Skin epidermis (tissue), 12 donors: ENCODE results near the gene USF2.

Experiments
- H3K27ac ChIP-seq, 21 experiments: fragments of 200-600 bp; sonication (generic) in 11 of 21; one replicate each; pipeline ENCODE4 v1.5.0; 2020; ENCODE audit warnings: mild to moderate bottlenecking in 3 of 21, inconsistent platforms in 2 of 21, moderate library complexity in 2 of 21
- H3K4me3 ChIP-seq, 7 experiments: fragments of 200-600 bp; sonication (generic) in 2 of 7; one replicate each; pipeline ENCODE4 v1.5.0; 2020; ENCODE audit warnings: inconsistent platforms in 2 of 7, mild to moderate bottlenecking in 2 of 7, moderate library complexity in 1 of 7

USF2 gene

GRCh38 chr19:35264268-35265125 is 4.3 kb upstream of the USF2 start:
- Histone ChIP-seq H3K27ac (peak overlapping the region in 6 of 21 experiments; percentile 5 to 55 (median 20)), H3K4me3 (no peak overlapping the region)

- H3K4me3 ChIP-seq: no peak overlapping the region
- H3K27ac ChIP-seq: peak overlapping the region in 12 of 21 experiments; percentile 5 to 90 (median 30)
These were observed 3.4 kb upstream of the USF2 start for GRCh38 chr19:35265126-35265899.

DNA sequence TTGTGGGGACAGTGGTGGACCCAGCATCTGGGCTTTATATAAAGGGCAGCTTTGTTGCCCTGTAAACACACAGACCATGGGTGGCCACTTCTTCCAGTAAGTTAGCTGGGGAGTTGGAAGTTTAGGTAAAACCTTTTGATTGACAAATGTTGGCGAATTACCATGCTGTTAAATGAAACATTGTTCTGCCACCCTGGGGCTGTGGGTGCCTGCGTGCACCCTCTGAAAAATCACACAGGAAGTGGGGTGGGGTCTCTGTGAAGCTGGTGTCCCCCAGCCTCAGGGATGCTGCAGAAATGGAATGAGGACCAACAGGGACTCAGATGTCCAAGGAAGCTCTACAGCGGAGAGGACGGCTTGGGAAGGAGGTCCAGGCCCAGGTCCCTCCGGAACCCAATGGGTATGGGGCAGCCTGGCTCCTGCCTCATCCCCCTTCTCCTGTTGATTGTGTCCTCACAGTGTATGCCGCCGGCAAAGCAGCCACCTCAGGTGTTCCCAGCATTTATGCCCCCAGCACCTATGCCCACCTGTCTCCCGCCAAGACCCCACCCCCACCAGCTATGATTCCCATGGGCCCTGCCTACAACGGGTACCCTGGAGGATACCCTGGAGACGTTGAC is 2.8 kb upstream of the USF2 start:
- no peak overlapping the region for H3K4me3 ChIP-seq
- peak overlapping the region in 10 of 21 experiments; percentile 3 to 96 (median 46) for H3K27ac ChIP-seq

GRCh38 chr19:35266520-35267352 is 2.0 kb upstream of the USF2 start:
- H3K27ac ChIP-seq: peak overlapping the region; percentile 86 to 98 (median 95)
- peak overlapping the region; percentile 51 to 95 (median 72) for H3K4me3 ChIP-seq

DNA sequence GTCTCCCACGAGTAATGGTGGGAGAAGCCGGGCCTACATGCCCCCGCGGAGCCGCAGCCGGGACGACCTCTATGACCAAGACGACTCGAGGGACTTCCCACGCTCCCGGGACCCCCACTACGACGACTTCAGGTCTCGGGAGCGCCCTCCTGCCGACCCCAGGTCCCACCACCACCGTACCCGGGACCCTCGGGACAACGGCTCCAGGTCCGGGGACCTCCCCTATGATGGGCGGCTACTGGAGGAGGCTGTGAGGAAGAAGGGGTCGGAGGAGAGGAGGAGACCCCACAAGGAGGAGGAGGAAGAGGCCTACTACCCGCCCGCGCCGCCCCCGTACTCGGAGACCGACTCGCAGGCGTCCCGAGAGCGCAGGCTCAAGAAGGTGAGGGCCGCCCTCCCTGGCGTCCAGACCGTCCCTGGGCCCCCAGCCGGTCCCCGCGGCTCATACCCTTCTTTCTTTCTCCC is 1.4 kb upstream of the USF2 start:
- Histone ChIP-seq H3K4me3 (peak overlapping the region; percentile 51 to 95 (median 72)), H3K27ac (peak overlapping the region; percentile 86 to 98 (median 95))

GRCh38 chr19:35267818-35268535 is 785 bp upstream of the USF2 start:
- H3K27ac ChIP-seq: peak overlapping the region; percentile 86 to 98 (median 95)
- H3K4me3 ChIP-seq: peak overlapping the region; percentile 51 to 95 (median 72)

- peak overlapping the region; percentile 75 to 98 (median 92) for H3K27ac ChIP-seq
- peak overlapping the region; percentile 43 to 81 (median 67) for H3K4me3 ChIP-seq
These were observed 816 bp downstream of the USF2 start for GRCh38 chr19:35269438-35270117.

GRCh38 chr19:35270381-35270811 is 1.6 kb downstream of the USF2 start:
- H3K4me3 ChIP-seq: peak overlapping the region in 1 of 7 experiments; percentile 43

DNA sequence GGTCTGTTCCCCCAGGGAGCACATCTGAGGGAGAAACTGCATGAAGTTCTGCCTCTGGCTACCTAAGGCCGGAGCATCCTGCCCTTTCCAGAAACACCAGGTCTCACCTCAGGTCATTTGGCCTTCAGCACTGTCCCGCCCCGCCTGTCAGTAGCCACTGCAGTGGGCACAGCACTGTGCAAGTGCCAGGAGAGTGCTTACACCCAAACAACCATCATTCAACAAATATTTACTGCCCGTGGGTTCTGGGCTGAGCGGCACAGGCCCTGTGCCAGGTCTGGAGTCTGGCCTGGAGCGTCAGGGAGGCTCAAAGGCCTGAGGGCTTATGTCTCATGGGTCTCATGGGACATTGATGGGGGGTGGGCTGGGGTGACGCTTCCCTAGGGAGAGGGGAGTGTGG is 2.8 kb downstream of the USF2 start:
- Histone ChIP-seq H3K4me3 (no peak overlapping the region), H3K27ac (peak overlapping the region in 2 of 21 experiments; percentile 42 to 45)

More at GRCh38 chr19:35270381-35270811, 1.6 kb downstream of the USF2 start:
- H3K27ac ChIP-seq: peak overlapping the region in 5 of 21 experiments; percentile 91 to 98 (median 92)

DNA sequence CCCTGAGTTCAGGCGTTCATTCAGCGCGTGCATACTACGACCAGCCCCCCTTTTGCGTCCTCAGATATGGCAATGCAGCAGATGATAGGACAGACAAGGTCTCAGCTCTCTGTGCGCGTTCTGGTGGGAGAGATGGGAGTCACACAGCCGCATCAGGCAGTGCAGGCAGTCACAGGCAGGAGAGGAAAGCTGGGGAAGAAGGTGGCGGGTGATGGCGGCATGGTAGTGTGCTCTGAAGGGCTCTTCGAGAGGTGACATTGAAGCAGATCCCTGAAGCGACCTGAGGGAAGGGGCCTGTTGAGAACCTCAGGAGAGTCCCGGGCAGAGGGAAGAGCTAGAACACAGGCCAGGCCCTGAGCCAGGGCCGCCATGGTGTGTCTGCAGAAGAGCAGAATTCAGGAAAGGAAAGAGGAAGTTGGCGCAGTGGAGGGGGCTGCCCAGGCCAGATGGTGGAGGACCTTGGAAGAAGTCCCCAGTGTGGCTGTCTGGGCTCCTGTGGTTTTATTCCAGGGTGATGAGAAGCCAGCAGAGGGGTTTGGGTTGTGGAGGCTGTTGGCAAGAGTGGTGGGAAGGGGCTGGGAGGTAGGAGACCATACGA is 3.5 kb downstream of the USF2 start:
- H3K4me3 ChIP-seq: no peak overlapping the region
- H3K27ac ChIP-seq: peak overlapping the region in 2 of 21 experiments; percentile 23 to 45

- Histone ChIP-seq H3K4me3 (no peak overlapping the region), H3K27ac (peak overlapping the region in 1 of 21 experiments; percentile 29)
These were observed 4.3 kb downstream of the USF2 start for GRCh38 chr19:35272954-35273649.

DNA sequence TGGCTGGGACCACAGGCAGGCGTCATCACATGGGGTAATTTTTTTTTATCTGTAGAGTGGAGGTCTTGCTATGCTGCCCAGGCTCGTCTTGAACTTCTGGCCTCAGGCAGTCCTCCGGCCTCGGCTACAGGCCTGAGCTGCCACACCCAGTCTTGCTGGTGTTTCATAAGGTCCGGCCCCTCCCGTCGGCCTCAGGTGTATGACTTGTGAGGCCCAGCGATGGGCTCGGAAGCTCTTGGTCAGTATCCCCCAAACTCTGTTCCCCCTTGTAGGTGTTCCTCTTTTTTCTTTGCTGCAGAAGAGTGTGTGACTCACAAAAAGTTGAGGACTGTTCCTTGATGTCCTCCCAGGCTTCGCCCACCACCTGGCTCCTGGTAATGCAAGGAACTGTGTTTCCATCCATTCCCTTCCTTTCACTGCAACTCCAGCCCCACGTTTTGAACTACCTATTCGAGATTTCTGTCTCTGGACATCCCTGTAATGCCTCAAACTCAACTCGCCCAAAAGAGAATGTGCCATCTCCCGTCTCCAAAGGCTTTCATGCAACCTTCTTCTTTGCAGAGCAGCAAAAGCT is 5.0 kb downstream of the USF2 start:
- H3K4me3 ChIP-seq: no peak overlapping the region
- peak overlapping the region in 2 of 21 experiments; percentile 6 to 14 for H3K27ac ChIP-seq

- H3K4me3 ChIP-seq: no peak overlapping the region
- H3K27ac ChIP-seq: peak overlapping the region in 1 of 21 experiments; percentile 14
These were observed 5.6 kb downstream of the USF2 start for GRCh38 chr19:35274323-35274722.

DNA sequence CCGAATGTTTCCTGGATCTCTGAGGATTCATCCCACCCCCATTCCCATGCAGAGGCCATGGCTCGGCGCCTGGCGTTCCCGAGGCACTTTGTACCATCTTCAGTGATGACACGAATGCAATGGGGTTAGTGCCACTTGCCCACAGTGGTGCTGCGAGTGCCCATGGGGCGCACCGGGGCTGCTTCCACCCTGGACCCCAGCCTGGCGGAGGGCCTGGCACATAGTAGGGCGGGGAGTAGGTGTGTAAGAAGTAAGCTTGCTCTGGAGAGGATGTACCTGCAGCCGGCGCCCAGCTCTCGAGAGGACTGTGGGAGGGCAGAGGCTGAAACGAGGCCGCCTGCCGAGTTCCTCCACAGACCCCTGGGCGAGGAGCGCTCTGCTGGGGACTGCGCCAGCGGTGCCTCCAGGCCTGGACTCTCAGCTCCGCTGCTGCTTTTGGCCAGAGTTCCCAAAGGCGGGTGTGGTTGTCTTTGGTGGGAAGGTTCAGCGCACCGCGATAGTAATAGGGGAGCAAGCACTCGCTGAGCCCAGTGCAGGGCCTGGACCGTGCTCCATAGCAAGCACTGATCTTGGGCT is 8.0 kb downstream of the USF2 start:
- no peak overlapping the region for H3K27ac ChIP-seq
- no peak overlapping the region for H3K4me3 ChIP-seq

GRCh38 chr19:35278578-35279284 is 10.0 kb downstream of the USF2 start:
- Histone ChIP-seq H3K4me3 (no peak overlapping the region), H3K27ac (no peak overlapping the region)
